ENCODE results near the gene HOXC9.

DNA sequence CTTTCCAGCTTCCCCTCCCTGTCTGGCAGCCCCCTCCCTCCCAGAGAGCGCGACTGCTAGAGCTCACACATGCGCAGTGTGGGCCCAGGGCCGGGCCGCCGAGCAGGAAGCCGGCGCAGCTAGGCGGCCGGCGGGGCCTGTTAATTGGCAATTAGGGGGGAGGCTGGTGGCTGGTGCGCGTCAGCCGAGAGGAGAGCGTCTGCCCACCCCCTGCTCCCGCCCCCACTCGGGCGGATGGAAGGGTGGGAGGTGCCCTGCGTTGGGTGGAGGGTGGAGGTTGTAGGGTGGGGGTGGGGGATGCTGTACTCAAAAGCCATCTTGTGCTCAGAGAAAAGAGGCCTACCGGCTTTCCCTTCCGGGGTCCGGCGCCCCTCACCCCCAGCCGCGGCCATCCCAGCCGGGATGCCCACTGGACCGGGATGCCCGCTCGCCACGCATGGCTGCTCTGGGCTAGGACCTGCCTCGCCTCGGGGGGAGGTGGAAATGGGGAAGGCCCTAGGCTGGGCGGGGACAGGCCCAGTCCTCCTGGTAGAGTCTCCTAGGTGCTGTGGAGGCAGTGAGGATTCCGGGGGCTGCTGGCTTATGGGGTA is 18.0 kb downstream of the HOXC9 start:
- TF ChIP-seq POLR2AphosphoS5 (IDR thresholded peaks at IDR 0.05; ENCODE audit: low read depth, low read length) (peak; percentile 48; the same call in 1 of the 2 replicates), SIN3A (IDR thresholded peaks at IDR 0.05; ENCODE audit: borderline replicate concordance, insufficient read depth, low read length) (no peak), TAF1 (IDR thresholded peaks at IDR 0.05; ENCODE audit: borderline replicate concordance, insufficient read depth, low read length) (no peak)
- TF ChIP-seq, protein P1, sequence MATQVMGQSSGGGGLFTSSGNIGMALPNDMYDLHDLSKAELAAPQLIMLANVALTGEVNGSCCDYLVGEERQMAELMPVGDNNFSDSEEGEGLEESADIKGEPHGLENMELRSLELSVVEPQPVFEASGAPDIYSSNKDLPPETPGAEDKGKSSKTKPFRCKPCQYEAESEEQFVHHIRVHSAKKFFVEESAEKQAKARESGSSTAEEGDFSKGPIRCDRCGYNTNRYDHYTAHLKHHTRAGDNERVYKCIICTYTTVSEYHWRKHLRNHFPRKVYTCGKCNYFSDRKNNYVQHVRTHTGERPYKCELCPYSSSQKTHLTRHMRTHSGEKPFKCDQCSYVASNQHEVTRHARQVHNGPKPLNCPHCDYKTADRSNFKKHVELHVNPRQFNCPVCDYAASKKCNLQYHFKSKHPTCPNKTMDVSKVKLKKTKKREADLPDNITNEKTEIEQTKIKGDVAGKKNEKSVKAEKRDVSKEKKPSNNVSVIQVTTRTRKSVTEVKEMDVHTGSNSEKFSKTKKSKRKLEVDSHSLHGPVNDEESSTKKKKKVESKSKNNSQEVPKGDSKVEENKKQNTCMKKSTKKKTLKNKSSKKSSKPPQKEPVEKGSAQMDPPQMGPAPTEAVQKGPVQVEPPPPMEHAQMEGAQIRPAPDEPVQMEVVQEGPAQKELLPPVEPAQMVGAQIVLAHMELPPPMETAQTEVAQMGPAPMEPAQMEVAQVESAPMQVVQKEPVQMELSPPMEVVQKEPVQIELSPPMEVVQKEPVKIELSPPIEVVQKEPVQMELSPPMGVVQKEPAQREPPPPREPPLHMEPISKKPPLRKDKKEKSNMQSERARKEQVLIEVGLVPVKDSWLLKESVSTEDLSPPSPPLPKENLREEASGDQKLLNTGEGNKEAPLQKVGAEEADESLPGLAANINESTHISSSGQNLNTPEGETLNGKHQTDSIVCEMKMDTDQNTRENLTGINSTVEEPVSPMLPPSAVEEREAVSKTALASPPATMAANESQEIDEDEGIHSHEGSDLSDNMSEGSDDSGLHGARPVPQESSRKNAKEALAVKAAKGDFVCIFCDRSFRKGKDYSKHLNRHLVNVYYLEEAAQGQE (IDR thresholded peaks at IDR 0.05; ENCODE audit: insufficient read depth in 1 of 2, low read depth in 2 of 2, low read length in 2 of 2): no peak

All from PFSK-1 (cell line).